Activated CD8-positive, alpha-beta T cell treated with anti-CD3 and anti-CD28 coated beads, Interleukin-2, amount 10 ng/mL, durations not matched to agents 7 days and 5 days (primary cell): ENCODE data around the gene PSMB11. TPM values are rescaled to one million over a fixed set of nuclear protein-coding genes. Genes with fewer than 3 reads are reported as not detected.

Experiments used
- ATAC-seq: fragments of 150-1000 bp; cut with Tn5 transposase; one replicate; pipeline ENCODE4 v1.10.0; 2021; ENCODE audit warnings: moderate library complexity
- CTCF ChIA-PET: fragments of 350-600 bp; sonication (Branson Sonifier 250); formaldehyde crosslinking; loops from one replicate; lab custom pipeline; 2021; ENCODE audit warnings: antibody characterized with exemption; lab: Charles Lee
- POLR2A ChIA-PET: fragments of 350-600 bp; sonication (Branson Sonifier 250); formaldehyde crosslinking; loops from one replicate; lab custom pipeline; 2021; ENCODE audit warnings: antibody characterized with exemption; lab: Charles Lee
- DNase-seq: peaks from one replicate; pipeline ENCODE4 v3.0.0-alpha.2; 2020
- H3K27ac Mint-ChIP-seq: one replicate; pipeline ENCODE4 v1.8.0; 2021; ENCODE audit warnings: mild to moderate bottlenecking, mixed read lengths
- H3K27me3 Mint-ChIP-seq: one replicate; pipeline ENCODE4 v1.8.0; 2021; ENCODE audit warnings: low read depth, mixed read lengths
- H3K36me3 Mint-ChIP-seq: one replicate; pipeline ENCODE4 v1.8.0; 2021; ENCODE audit warnings: low read depth, mixed read lengths
- H3K4me1 Mint-ChIP-seq: one replicate; pipeline ENCODE4 v1.8.0; 2021; ENCODE audit warnings: low read depth, mixed read lengths
- H3K4me3 Mint-ChIP-seq: one replicate; pipeline ENCODE4 v1.8.0; 2021; ENCODE audit warnings: mild to moderate bottlenecking, mixed read lengths
- H3K9me3 Mint-ChIP-seq: one replicate; pipeline ENCODE4 v1.8.0; 2022; ENCODE audit warnings: mixed read lengths; ENCODE audit not compliant: insufficient read depth
- total RNA-seq, 2 experiments: library from RNA; stranded (reverse); gene quantifications; one replicate each; pipeline ENCODE4 v1.2.3, GENCODE V29; 2021

PSMB11 gene
- total RNA-seq, 2 experiments from 2014 or later = not detected

GRCh38 chr14:23045419-23046357 is 3.7 kb downstream of the PSMB11 start:
- H3K4me3 Mint-ChIP-seq = no peak overlapping the region
- ChIA-PET CTCF (interaction anchor here (1.0 to 2.1 kb wide), 2 partner anchors 23 to 50 kb away, joined by 5 to 6 read pairs; no protein-coding TSS in a partner anchor), POLR2A (no interaction called here)
- peak overlapping the region; percentile 47 for H3K27ac Mint-ChIP-seq
- H3K36me3 Mint-ChIP-seq = no peaks in the 10 kb centered on the region
- H3K9me3 Mint-ChIP-seq = no peaks in the 10 kb centered on the region
- no peak for DNase-seq
- H3K4me1 Mint-ChIP-seq = no peaks in the 10 kb centered on the region
- no peak for ATAC-seq
- H3K27me3 Mint-ChIP-seq = no peaks in the 10 kb centered on the region

GRCh38 chr14:23047034-23047634 is 5.1 kb downstream of the PSMB11 start:
- no peak overlapping the region for H3K27ac Mint-ChIP-seq
- DNase-seq (no peak), ATAC-seq (no peak)
- POLR2A ChIA-PET = no interaction called here
- H3K36me3 Mint-ChIP-seq = no peaks in the 10 kb centered on the region
- no peaks in the 10 kb centered on the region for H3K27me3 Mint-ChIP-seq
- no peak overlapping the region for H3K4me3 Mint-ChIP-seq
- CTCF ChIA-PET = interaction anchor here (0.7 to 2.5 kb wide), 5 partner anchors 11 to 78 kb away, joined by 3 to 7 read pairs (median 3); partner anchors contain the start of gene CDH24
- no peaks in the 10 kb centered on the region for H3K9me3 Mint-ChIP-seq
- H3K4me1 Mint-ChIP-seq = no peaks in the 10 kb centered on the region

GRCh38 chr14:23047751-23048693 is 6.0 kb downstream of the PSMB11 start:
- H3K36me3 Mint-ChIP-seq = no peaks in the 10 kb centered on the region
- ATAC-seq (no peak), DNase-seq (no peak)
- no peaks in the 10 kb centered on the region for H3K27me3 Mint-ChIP-seq
- ChIA-PET CTCF (interaction anchor here (2.5 kb wide), 1 partner anchor 10 kb away, joined by 7 read pairs; the partner anchor contains the start of gene CDH24), POLR2A (no interaction called here)
- H3K4me3 Mint-ChIP-seq = no peak overlapping the region
- H3K4me1 Mint-ChIP-seq = no peaks in the 10 kb centered on the region
- H3K9me3 Mint-ChIP-seq = no peaks in the 10 kb centered on the region
- no peak overlapping the region for H3K27ac Mint-ChIP-seq

GRCh38 chr14:23049011-23049410 is 7.0 kb downstream of the PSMB11 start:
- Mint-ChIP-seq H3K36me3 (no peaks in the 10 kb centered on the region), H3K27ac (no peak overlapping the region), H3K4me3 (no peak overlapping the region), H3K4me1 (no peaks in the 10 kb centered on the region), H3K9me3 (no peaks in the 10 kb centered on the region), H3K27me3 (no peaks in the 10 kb centered on the region)
- ATAC-seq (no peak), DNase-seq (no peak)
- CTCF ChIA-PET = interaction anchor here (0.6 to 17.4 kb wide), 3 partner anchors 9 to 63 kb away, joined by 3 to 489 read pairs (median 7); partner anchors contain the start of genes AJUBA and CDH24
- POLR2A ChIA-PET = no interaction called here

- no peak overlapping the region for H3K27ac Mint-ChIP-seq
- no peak overlapping the region for H3K4me3 Mint-ChIP-seq
- H3K9me3 Mint-ChIP-seq = no peaks in the 10 kb centered on the region
- ATAC-seq (no peak), DNase-seq (no peak)
- ChIA-PET POLR2A (interaction anchor here (0.6 to 1.1 kb wide), 2 partner anchors 9 to 69 kb away, joined by 3 read pairs; no protein-coding TSS in a partner anchor), CTCF (interaction anchor here (0.8 to 17.4 kb wide), 8 partner anchors 9 to 79 kb away, joined by 3 to 489 read pairs (median 4); partner anchors contain the start of gene AJUBA)
- H3K36me3 Mint-ChIP-seq = no peaks in the 10 kb centered on the region
- peaks cover 6% of the 10 kb centered on the region for H3K4me1 Mint-ChIP-seq
- H3K27me3 Mint-ChIP-seq = peaks cover 4% of the 10 kb centered on the region
Observed at GRCh38 chr14:23051141-23052057, 9.4 kb downstream of the PSMB11 start.

- Mint-ChIP-seq H3K4me1 (peaks cover 12% of the 10 kb centered on the region), H3K9me3 (no peaks in the 10 kb centered on the region), H3K27me3 (peaks cover 9% of the 10 kb centered on the region), H3K27ac (no peak overlapping the region), H3K4me3 (no peak overlapping the region), H3K36me3 (no peaks in the 10 kb centered on the region)
- ChIA-PET CTCF (interaction anchor here (0.8 to 17.4 kb wide), 9 partner anchors 8 to 83 kb away, joined by 3 to 489 read pairs (median 3); partner anchors contain the start of gene AJUBA), POLR2A (interaction anchor here (0.6 to 1.1 kb wide), 2 partner anchors 9 to 69 kb away, joined by 3 read pairs; no protein-coding TSS in a partner anchor)
- ATAC-seq = no peak
- DNase-seq = no peak
Observed at GRCh38 chr14:23052182-23052623, 10.2 kb downstream of the PSMB11 start.

GRCh38 chr14:23052671-23053070 is 10.7 kb downstream of the PSMB11 start:
- Mint-ChIP-seq H3K4me1 (peaks cover 12% of the 10 kb centered on the region), H3K27ac (no peak overlapping the region), H3K4me3 (no peak overlapping the region), H3K9me3 (no peaks in the 10 kb centered on the region), H3K27me3 (peaks cover 9% of the 10 kb centered on the region), H3K36me3 (no peaks in the 10 kb centered on the region)
- no peak for DNase-seq
- ChIA-PET CTCF (interaction anchor here (0.8 to 17.4 kb wide), 10 partner anchors 8 to 97 kb away, joined by 3 to 489 read pairs (median 3); partner anchors contain the start of gene AJUBA), POLR2A (no interaction called here)
- ATAC-seq = no peak

GRCh38 chr14:23053426-23053825 is 11.4 kb downstream of the PSMB11 start:
- H3K4me1 Mint-ChIP-seq = peaks cover 18% of the 10 kb centered on the region
- DNase-seq (no peak), ATAC-seq (no peak)
- H3K36me3 Mint-ChIP-seq = peaks cover 2% of the 10 kb centered on the region
- ChIA-PET CTCF (interaction anchor here (1.5 to 17.4 kb wide), 6 partner anchors 33 to 98 kb away, joined by 3 to 489 read pairs (median 64); partner anchors contain the start of gene AJUBA), POLR2A (no interaction called here)
- H3K27me3 Mint-ChIP-seq = peaks cover 9% of the 10 kb centered on the region
- no peak overlapping the region for H3K27ac Mint-ChIP-seq
- H3K9me3 Mint-ChIP-seq = no peaks in the 10 kb centered on the region
- H3K4me3 Mint-ChIP-seq = no peak overlapping the region

- Mint-ChIP-seq H3K4me3 (no peak overlapping the region), H3K36me3 (peaks cover 9% of the 10 kb centered on the region), H3K9me3 (no peaks in the 10 kb centered on the region), H3K27ac (no peak overlapping the region), H3K4me1 (peaks cover 18% of the 10 kb centered on the region), H3K27me3 (peaks cover 9% of the 10 kb centered on the region)
- POLR2A ChIA-PET = no interaction called here
- peak; percentile 54 for DNase-seq
- ATAC-seq = no peak
- CTCF ChIA-PET = interaction anchor here (1.1 to 17.4 kb wide), 9 partner anchors 14 to 98 kb away, joined by 3 to 489 read pairs (median 32); partner anchors contain the start of genes AJUBA and HAUS4
Observed at GRCh38 chr14:23054000-23054811, 12.2 kb downstream of the PSMB11 start.
